C4-2B (cell line): ENCODE results near the gene PEX11B.

Experiments
- H3K27ac ChIP-seq: fragments of 450-650 bp; 2 replicates; pipeline ENCODE4 v1.5.1; 2017
- CTCF ChIP-seq: fragments of 450-650 bp; conservative IDR thresholded peaks from 2 replicates; pipeline ENCODE4 v1.5.1; 2017; ENCODE audit warnings: mild to moderate bottlenecking
- ZFX ChIP-seq: fragments of 450-650 bp; IDR thresholded peaks from 2 replicates; pipeline ENCODE4 v1.6.1; 2017

The PEX11B gene

DNA sequence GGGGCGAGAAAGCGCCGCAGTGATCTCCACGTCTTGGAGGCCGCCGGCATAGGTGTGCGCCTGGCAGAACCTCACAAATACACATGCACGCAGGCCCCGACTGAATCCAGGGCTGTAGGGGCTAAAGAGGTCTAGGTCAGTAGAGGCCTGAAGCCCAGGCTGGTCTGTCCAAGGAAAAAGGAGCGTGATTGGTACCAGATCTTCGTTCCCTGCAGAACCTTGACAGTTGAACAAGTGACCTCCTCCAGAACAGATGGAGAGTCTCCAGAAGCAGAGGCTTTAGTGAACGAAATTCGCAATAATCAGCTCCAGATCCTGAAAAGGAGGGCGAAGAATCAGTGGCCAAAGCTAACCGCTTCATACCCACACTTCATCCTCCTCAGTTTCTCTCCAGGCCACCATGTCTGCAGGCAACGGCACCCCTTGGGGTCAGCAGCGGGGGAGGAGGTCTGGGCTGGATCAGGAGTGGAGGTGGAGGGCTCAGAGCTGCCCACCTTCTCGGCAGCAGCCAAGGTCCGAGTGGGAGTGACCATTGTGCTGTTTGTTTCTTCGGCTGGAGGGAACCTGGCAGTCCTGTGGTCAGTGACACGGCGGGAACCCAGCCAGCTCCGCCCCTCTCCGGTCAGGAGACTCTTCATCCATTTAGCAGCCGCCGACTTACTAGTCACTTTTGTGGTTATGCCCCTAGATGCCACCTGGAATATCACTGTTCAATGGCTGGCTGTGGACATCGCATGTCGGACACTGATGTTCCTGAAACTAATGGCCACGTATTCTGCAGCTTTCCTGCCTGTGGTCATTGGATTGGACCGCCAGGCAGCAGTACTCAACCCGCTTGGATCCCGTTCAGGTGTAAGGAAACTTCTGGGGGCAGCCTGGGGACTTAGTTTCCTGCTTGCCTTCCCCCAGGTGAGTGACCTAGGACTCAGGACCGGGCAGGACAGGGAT lies 749 bp upstream of the PEX11B start:
- H3K27ac ChIP-seq: peak overlapping the region; percentile 75

DNA sequence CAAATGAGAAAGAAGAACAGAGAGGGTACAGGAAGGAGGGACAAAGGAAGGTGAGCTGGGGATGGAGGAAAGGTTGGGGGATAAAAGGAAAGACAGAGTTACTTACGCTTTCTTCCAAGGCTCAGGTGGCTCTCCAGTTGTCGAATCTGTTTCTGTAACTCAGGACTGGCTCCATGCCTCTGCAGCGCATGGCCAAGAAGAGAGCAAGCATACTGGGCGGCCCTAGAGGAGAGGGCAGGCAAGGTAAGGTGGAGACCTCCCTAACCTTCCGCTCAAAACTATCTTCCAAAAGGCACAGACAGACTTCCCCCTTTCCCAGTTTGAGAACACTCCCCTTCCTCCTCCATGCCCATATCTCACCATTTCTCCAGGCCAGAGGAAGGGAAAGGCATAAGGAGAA lies 922 bp downstream of the PEX11B start:
- peak overlapping the region; percentile 75 for H3K27ac ChIP-seq
- TF ChIP-seq ZFX: no peak
- TF ChIP-seq CTCF: no peak

More for the DNA sequence above, 749 bp upstream of the PEX11B start:
- TF ChIP-seq ZFX (no peak), CTCF (no peak; the same call in 1 of the 2 replicates)

GRCh38 chr1:145916745-145917144 lies 1.8 kb downstream of the PEX11B start:
- no peak for TF ChIP-seq CTCF
- no peak for TF ChIP-seq ZFX
- no peak overlapping the region for H3K27ac ChIP-seq

DNA sequence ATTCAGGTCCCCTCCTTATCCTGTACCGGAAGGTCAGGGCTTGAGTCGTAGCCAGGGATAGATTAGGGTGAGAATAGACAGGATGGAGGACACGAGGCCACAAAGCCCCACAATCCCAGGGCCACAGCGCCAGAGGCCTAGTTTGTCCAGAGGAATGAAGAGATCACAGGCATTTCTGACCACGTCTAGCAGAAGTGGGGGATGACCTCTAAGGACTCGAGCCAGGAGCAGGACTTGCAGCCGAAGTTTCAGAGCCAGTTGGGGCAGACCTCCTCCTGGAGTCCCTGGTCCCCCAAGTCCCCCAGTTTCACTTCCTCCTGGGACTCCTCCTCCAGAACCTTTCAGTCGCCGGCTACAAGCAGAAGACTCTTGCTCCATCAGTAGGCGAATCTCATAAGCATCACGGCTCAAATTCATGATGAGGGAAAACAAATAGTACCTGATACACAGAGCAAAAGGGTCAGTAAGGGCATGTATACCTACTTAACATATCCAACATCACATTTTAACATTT lies 6.3 kb downstream of the PEX11B start:
- TF ChIP-seq CTCF: no peak
- TF ChIP-seq ZFX: no peak
- no peak overlapping the region for H3K27ac ChIP-seq

- TF ChIP-seq CTCF (no peak), ZFX (no peak)
- no peak overlapping the region for H3K27ac ChIP-seq
Measured at GRCh38 chr1:145908653-145909052, 9.9 kb downstream of the PEX11B start.

DNA sequence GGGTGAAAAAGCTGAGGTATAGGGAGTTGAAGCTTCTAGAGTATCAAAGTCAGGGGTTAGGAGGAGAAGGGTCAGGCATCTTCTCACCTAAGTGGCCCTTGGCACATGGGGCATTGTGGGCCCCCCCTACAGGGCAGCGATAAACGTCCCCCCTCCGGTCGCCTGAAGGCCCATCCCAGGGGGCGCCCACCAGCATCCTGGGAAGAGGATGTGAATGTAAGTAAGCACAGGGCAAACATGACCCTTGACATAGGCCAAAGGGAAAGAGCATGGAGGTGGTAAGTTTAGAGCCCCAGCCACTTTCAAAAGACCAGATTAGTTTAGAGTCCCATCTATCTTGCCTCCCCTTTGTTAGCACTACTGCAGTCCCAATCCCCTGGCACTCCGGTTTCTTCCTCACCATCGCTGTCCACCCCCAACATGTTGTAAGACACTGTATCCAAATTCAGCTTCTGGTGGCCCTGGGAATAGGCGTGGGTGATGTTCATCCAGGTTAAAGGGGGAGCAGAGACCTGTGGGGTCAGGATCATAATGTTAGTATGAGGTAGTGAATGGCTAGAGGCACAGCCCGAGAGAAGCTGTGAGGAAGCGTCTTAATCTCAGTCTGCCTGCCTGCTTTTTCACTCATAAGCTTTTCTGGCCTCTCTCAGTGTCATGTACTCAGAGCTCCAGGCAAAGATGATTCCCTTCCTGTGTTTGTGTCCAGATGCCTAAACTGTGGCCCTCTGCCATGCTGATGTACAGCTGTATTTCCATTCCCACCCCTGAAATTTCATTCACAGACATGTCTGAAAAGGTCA lies 11.4 kb downstream of the PEX11B start:
- no peak overlapping the region for H3K27ac ChIP-seq
- TF ChIP-seq CTCF (no peak), ZFX (no peak)
